Choroid plexus epithelial cell (primary cell): ENCODE data around the gene GDI1.
A peak's percentile ranks its signal among the peaks of the same experiment; 100 is the strongest.

Experiments
- DNase-seq: peaks from one replicate; pipeline ENCODE4 v3.0.0-alpha.2; 2010; ENCODE audit warnings: low read depth
- H3K4me3 ChIP-seq: 2 replicates; pipeline ENCODE4 v1.5.1; 2011; ENCODE audit warnings: low read depth, mild to moderate bottlenecking, control low read depth, low read length, moderate library complexity
- TF ChIP-seq, protein P1 (sequence below): conservative IDR thresholded peaks from 2 replicates; pipeline ENCODE4 v1.5.1; 2011; ENCODE audit warnings: low read depth, mild to moderate bottlenecking, control low read depth, inconsistent platforms, low read length, moderate library complexity

Gene GDI1

GRCh38 chrX:154428176-154429171, 8.5 kb upstream of the GDI1 start, which contains the start of gene ATP6AP1:
Gene ATP6AP1 (plus strand): TSS chrX:154428677. CDS start chrX:154428693, 16 bp downstream.
- peak; percentile 96 for DNase-seq
- H3K4me3 ChIP-seq = peak within 1 kb of the TSS; percentile 71
- TF ChIP-seq, protein P1, sequence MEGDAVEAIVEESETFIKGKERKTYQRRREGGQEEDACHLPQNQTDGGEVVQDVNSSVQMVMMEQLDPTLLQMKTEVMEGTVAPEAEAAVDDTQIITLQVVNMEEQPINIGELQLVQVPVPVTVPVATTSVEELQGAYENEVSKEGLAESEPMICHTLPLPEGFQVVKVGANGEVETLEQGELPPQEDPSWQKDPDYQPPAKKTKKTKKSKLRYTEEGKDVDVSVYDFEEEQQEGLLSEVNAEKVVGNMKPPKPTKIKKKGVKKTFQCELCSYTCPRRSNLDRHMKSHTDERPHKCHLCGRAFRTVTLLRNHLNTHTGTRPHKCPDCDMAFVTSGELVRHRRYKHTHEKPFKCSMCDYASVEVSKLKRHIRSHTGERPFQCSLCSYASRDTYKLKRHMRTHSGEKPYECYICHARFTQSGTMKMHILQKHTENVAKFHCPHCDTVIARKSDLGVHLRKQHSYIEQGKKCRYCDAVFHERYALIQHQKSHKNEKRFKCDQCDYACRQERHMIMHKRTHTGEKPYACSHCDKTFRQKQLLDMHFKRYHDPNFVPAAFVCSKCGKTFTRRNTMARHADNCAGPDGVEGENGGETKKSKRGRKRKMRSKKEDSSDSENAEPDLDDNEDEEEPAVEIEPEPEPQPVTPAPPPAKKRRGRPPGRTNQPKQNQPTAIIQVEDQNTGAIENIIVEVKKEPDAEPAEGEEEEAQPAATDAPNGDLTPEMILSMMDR = no peak

- TF ChIP-seq, protein P1 = no peak
- no peak for DNase-seq
- peak overlapping the region; percentile 71 for H3K4me3 ChIP-seq
Observed at GRCh38 chrX:154429711-154430110, 7.2 kb upstream of the GDI1 start.

GRCh38 chrX:154430479-154430878, 6.5 kb upstream of the GDI1 start:
- H3K4me3 ChIP-seq = no peak overlapping the region
- TF ChIP-seq, protein P1 = no peak
- no peak for DNase-seq

GRCh38 chrX:154430916-154431315, 6.0 kb upstream of the GDI1 start:
- no peak overlapping the region for H3K4me3 ChIP-seq
- TF ChIP-seq, protein P1 = no peak
- no peak for DNase-seq

- TF ChIP-seq, protein P1 = no peak
- no peak for DNase-seq
- no peak overlapping the region for H3K4me3 ChIP-seq
Observed at GRCh38 chrX:154431341-154431740, 5.6 kb upstream of the GDI1 start.

GRCh38 chrX:154432210-154432609, 4.7 kb upstream of the GDI1 start:
- TF ChIP-seq, protein P1 = no peak
- no peak overlapping the region for H3K4me3 ChIP-seq
- DNase-seq = no peak

DNA sequence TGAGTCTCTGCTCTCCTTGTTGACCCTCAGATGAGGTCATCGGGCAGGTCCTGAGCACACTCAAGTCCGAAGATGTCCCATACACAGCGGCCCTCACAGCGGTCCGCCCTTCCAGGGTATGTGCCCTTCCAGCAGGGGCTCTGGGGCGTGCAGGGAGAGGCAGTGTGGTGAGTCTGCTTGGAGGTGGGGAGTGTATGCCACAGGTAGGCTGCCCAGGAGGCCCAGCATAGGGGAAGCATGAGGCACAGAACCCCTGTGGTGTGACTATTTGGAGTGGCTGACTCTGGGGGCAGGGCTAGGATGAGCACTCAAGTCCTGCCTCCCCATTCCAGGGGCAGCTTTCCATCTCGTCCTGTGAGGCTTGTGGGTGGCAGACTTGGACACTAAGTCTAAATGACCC, 3.3 kb upstream of the GDI1 start:
- DNase-seq = no peak
- H3K4me3 ChIP-seq = no peak overlapping the region
- TF ChIP-seq, protein P1 = no peak
